Heart left ventricle (tissue), 16 donors: Measurements from ENCODE around the gene MGAT3. TPM values are rescaled to one million over a fixed set of nuclear protein-coding genes. Genes with fewer than 3 reads are reported as not detected.

Experiments used
- ATAC-seq, 4 donors: fragments of 200-7000 bp; cut with Tn5 transposase; one replicate each; pipeline ENCODE4 v1.9.1; 2020 to 2022; ENCODE audit warnings: moderate library complexity in 4 of 4, mild to moderate bottlenecking in 3 of 4, moderate number of reproducible peaks in 1 of 4
- DNase-seq, 5 donors: peaks; one replicate each; pipeline ENCODE4 v3.0.0-alpha.2; 2020
- H3K27ac ChIP-seq, 12 donors: fragments of 200-600 bp; sonication (generic) in 4 of 12; one replicate each; pipeline versions ENCODE4 v1.5.0 to v1.8.0; 2016 to 2022; ENCODE audit warnings: mild to moderate bottlenecking in 2 of 12
- H3K27me3 ChIP-seq, 9 donors: fragments of 200-600 bp; sonication (generic) in 2 of 9; one replicate each; pipeline versions ENCODE4 v1.5.1 to v1.8.0; 2016 to 2022; ENCODE audit warnings: mild to moderate bottlenecking in 3 of 9
- H3K36me3 ChIP-seq, 9 donors: fragments of 200-600 bp; sonication (generic) in 2 of 9; one replicate each; pipeline versions ENCODE4 v1.5.0 to v1.8.0; 2018 to 2022; ENCODE audit warnings: mild to moderate bottlenecking in 2 of 9
- H3K4me1 ChIP-seq, 12 donors: fragments of 200-600 bp; sonication (generic) in 4 of 12; one replicate each; pipeline versions ENCODE4 v1.5.0 to v1.8.0; 2016 to 2022; ENCODE audit warnings: mild to moderate bottlenecking in 3 of 12
- H3K4me3 ChIP-seq, 12 donors: fragments of 200-600 bp; sonication (generic) in 4 of 12; one replicate each; pipeline versions ENCODE4 v1.5.0 to v1.8.0; 2017 to 2022; ENCODE audit warnings: mild to moderate bottlenecking in 9 of 12, moderate library complexity in 4 of 12
- H3K9me3 ChIP-seq, 12 donors: fragments of 200-600 bp; sonication (generic) in 4 of 12; one replicate each; pipeline versions ENCODE4 v1.5.0 to v1.8.0; 2016 to 2022; ENCODE audit warnings: mild to moderate bottlenecking in 1 of 12
- POLR2A ChIP-seq, 2 donors: fragments of 450-650 bp; IDR thresholded peaks; one replicate each; pipeline ENCODE4 v1.6.1; 2017; ENCODE audit warnings: antibody characterized with exemption in 2 of 2, mild to moderate bottlenecking in 2 of 2, moderate library complexity in 2 of 2
- WGBS, 4 donors: extraction: QIAGEN DNeasy Blood & Tissue Kit in 2 of 4; methylation state at CpG; one replicate each; pipeline versions ENCODE4 v1.1.5 to v1.1.7; 2013 to 2018; 5-methylcytosine and 5-hydroxymethylcytosine counted together
- intact Hi-C, 10 donors: fragments of 100-400 bp; cut with DNase I; formaldehyde crosslinking; loops; one replicate each; pipeline versions ENCODE4 v1.11.1 to v1.14.2; 2022
- polyA plus RNA-seq, 2 donors: library from polyadenylated mRNA; stranded (reverse); fragments of 200-250 nt; gene quantifications; one replicate each; pipeline ENCODE4 v1.2.3, GENCODE V29; 2013
- total RNA-seq, 9 donors: library from RNA; depleted of rRNA in 2 of 9; stranded (reverse); fragments of >200 nt in 2 of 9; fragmentation: NEBNext Ultra II Directional in 3 of 9; extraction: Animal tissue kit (Norgen Biotek cat#: 25700) in 3 of 9; gene quantifications; one replicate each; pipeline versions ENCODE4 v1.1.0 to v1.2.4, GENCODE V29; 2016 to 2023
- TF ChIP-seq, protein P1 (sequence below), 12 donors: fragments of 200-600 bp; sonication (generic) in 4 of 12; IDR thresholded peaks; one replicate each; pipeline versions ENCODE4 v1.5.0 to v1.8.0; 2018 to 2022; ENCODE audit warnings: antibody characterized with exemption in 12 of 12, mild to moderate bottlenecking in 5 of 12
- donor health status: ischemic (EF 13 %, LVEDD 7.1; RV severe dilation, severe dysfunction).
- donor health status: healthy with polysubstance abuse.
- donor health status: DM: no; HTN: yes; CAD: no.
- donor health status: DM: no; HTN: no; CAD: no.
- donor health status: ischemic (EF 25% LVEDD 6.9; RV normal size, moderate dysfunction).
- donor health status: ischemic (EF 25% LVEDD 5.7; RV mildly dilated, moderate dysfunction).
- donor health status: healthy.
- donor health status: DM: yes; HTN: yes; CAD: no.
- donor health status: ischemic (EF 35%, LVEDD 5.7; RV mildly dilated, moderate dysfunction).
- donor health status: nonischemic (EF 11% LVEDD 7.7; RV severe dilation, severe dysfunction).
- donor health status: DM: yes; HTN: yes; CAD: no.
- donor health status: PGD.
- donor health status: ischemic (EF 29% LVEDD 5.4; RV normal size, mild dysfunction).
- donor health status: nonischemic (EF 23%, LVEDD 6.1; RV moderate dilation, normal function).

MGAT3 gene
- total and polyA plus RNA-seq, 11 donors = 2.2 to 9.9 (median 4.4) TPM

GRCh38 chr22:39427751-39428596 lies 28.8 kb upstream of the MGAT3 start:
- no peaks in the 10 kb centered on the region for H3K9me3 ChIP-seq
- H3K27me3 ChIP-seq = no peaks in the 10 kb centered on the region
- peaks cover 4 to 30% (median 25%) of the 10 kb centered on the region in 12 donors for H3K4me1 ChIP-seq
- 87 to 89% (median 89%) methylated on average over 8 to 13 of the region's 13 CpGs for WGBS, 4 donors
- no peak for ATAC-seq
- peaks cover 0 to 91% (median 77%) of the 10 kb centered on the region in 9 donors for H3K36me3 ChIP-seq
- H3K27ac ChIP-seq = no peak overlapping the region
- no peak for TF ChIP-seq POLR2A (IDR thresholded peaks at IDR 0.05)
- TF ChIP-seq, protein P1, sequence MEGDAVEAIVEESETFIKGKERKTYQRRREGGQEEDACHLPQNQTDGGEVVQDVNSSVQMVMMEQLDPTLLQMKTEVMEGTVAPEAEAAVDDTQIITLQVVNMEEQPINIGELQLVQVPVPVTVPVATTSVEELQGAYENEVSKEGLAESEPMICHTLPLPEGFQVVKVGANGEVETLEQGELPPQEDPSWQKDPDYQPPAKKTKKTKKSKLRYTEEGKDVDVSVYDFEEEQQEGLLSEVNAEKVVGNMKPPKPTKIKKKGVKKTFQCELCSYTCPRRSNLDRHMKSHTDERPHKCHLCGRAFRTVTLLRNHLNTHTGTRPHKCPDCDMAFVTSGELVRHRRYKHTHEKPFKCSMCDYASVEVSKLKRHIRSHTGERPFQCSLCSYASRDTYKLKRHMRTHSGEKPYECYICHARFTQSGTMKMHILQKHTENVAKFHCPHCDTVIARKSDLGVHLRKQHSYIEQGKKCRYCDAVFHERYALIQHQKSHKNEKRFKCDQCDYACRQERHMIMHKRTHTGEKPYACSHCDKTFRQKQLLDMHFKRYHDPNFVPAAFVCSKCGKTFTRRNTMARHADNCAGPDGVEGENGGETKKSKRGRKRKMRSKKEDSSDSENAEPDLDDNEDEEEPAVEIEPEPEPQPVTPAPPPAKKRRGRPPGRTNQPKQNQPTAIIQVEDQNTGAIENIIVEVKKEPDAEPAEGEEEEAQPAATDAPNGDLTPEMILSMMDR (IDR thresholded peaks at IDR 0.05) = no peak
- DNase-seq = peak in 1 of 5 donors; percentile 13
- H3K4me3 ChIP-seq = no peak overlapping the region
- intact Hi-C loops = no loop called here

DNA sequence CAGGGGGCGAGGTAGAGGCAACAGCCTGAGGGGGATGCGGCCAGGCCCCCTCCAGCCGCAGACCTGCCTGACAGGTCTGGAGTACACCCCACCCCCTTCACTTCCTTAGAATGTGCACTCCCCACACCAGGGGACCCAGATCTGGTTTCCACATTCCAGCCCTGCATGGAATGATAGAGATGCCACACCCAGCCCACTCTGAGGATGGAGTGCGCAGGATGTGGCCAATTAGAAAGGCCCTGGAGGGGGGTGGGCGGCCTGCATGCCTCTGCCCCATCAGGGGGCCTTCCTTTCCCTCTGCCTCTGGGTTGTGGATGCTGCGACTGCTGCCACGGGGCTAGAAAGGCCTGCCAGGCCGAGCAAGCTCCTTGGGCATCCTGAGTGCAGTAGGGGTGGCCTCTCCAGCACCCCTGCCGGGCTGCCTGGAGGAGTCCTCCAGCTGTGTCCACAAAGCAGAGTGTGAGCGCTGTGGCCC lies 28.2 kb upstream of the MGAT3 start:
- H3K9me3 ChIP-seq = no peaks in the 10 kb centered on the region
- H3K27ac ChIP-seq = no peak overlapping the region
- H3K27me3 ChIP-seq = no peaks in the 10 kb centered on the region
- WGBS, 4 donors = 82 to 96% (median 88%) methylated on average over 3 to 10 of the region's 10 CpGs
- ATAC-seq (no peak), DNase-seq (peak in 1 of 5 donors; percentile 7)
- intact Hi-C loops = no loop called here
- no peak overlapping the region for H3K4me3 ChIP-seq
- TF ChIP-seq, protein P1 (IDR thresholded peaks at IDR 0.05) = no peak
- TF ChIP-seq POLR2A (IDR thresholded peaks at IDR 0.05) = no peak
- peaks cover 0 to 91% (median 73%) of the 10 kb centered on the region in 9 donors for H3K36me3 ChIP-seq
- peaks cover 4 to 30% (median 27%) of the 10 kb centered on the region in 12 donors for H3K4me1 ChIP-seq

DNA sequence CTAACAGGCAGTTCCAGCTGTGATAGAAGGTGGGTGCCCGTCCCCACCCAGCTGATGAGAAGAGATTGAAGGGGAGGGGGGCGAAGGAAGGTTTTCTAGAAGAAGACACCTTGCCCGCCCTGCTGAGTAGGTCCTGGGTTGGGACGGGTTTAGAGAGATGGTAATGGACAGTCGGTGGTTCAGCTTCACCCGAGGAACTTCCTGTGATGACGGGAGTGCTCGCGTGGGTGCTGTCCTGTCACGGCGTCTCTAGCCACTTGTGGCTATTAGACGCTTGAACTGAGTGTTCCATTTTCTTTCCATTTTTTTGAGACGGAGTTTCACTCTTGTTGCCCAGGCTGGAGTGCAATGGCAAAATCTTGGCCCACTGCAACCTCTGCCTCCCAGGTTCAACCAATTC lies 27.6 kb upstream of the MGAT3 start:
- intact Hi-C loops = no loop called here
- Histone ChIP-seq H3K9me3 (no peaks in the 10 kb centered on the region), H3K27me3 (no peaks in the 10 kb centered on the region), H3K36me3 (peaks cover 0 to 86% (median 67%) of the 10 kb centered on the region in 9 donors), H3K4me3 (no peak overlapping the region), H3K27ac (no peak overlapping the region), H3K4me1 (peaks cover 4 to 32% (median 28%) of the 10 kb centered on the region in 12 donors)
- 91 to 93% (median 92%) methylated on average over 13 of the region's 13 CpGs for WGBS, 4 donors
- DNase-seq = peak in 1 of 5 donors; percentile 11
- TF ChIP-seq POLR2A (IDR thresholded peaks at IDR 0.05) = no peak
- TF ChIP-seq, protein P1 (IDR thresholded peaks at IDR 0.05) = no peak
- ATAC-seq = no peak

GRCh38 chr22:39429916-39430575 lies 26.8 kb upstream of the MGAT3 start:
- no peak overlapping the region for H3K4me3 ChIP-seq
- intact Hi-C loops = loop anchor here in 1 of 10 donors (10.0 kb wide), 1 partner anchor 75 kb away; the partner anchor contains the start of gene MIEF1
- no peak for ATAC-seq
- H3K27ac ChIP-seq = peak overlapping the region in 11 of 12 donors; percentile 4 to 97 (median 91)
- 80 to 88% (median 85%) methylated on average over 19 to 27 of the region's 27 CpGs for WGBS, 4 donors
- peak in 2 of 5 donors; percentile 38 to 40 for DNase-seq
- H3K9me3 ChIP-seq = no peaks in the 10 kb centered on the region
- H3K27me3 ChIP-seq = no peaks in the 10 kb centered on the region
- H3K36me3 ChIP-seq = peaks cover 0 to 82% (median 59%) of the 10 kb centered on the region in 9 donors
- peaks cover 4 to 37% (median 28%) of the 10 kb centered on the region in 12 donors for H3K4me1 ChIP-seq
- TF ChIP-seq, protein P1 (IDR thresholded peaks at IDR 0.05) = no peak
- no peak for TF ChIP-seq POLR2A (IDR thresholded peaks at IDR 0.05)
